Measurements from ENCODE around the gene CFAP68. TPM values are rescaled to one million over a fixed set of nuclear protein-coding genes. Genes with fewer than 3 reads are reported as not detected.
A peak's percentile ranks its signal among the peaks of the same experiment; 100 is the strongest.

The CFAP68 gene
- total and polyA plus RNA-seq, 4 donors, result 15.2 to 49.0 (median 22.5) TPM

DNA sequence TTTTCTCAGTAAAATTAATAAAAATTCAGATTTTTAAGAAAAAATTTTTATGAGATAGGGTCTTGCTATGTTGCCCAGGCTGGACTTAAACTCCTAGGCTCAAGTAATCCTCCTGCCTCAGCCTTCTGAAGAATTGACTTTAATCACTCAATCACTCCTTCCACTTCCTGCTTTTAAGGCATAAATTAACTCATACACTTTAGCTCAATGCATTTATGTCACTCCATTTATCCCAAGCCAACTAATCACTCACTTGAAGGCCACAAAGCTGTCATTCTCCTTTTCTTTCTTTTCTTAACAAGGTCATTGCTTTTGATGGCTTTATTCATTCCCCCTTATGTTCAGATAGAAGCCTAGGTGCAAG is 8.8 kb upstream of the CFAP68 start:
- ATAC-seq (ENCODE audit: insufficient read depth, low FRiP score) (no peak), DNase-seq (no peak)
- no peaks in the 10 kb centered on the region for H3K27me3 ChIP-seq (ENCODE audit: control insufficient read depth in 3 of 3, insufficient read depth in 3 of 3, low read length in 2 of 3)
- TF ChIP-seq, protein P1, sequence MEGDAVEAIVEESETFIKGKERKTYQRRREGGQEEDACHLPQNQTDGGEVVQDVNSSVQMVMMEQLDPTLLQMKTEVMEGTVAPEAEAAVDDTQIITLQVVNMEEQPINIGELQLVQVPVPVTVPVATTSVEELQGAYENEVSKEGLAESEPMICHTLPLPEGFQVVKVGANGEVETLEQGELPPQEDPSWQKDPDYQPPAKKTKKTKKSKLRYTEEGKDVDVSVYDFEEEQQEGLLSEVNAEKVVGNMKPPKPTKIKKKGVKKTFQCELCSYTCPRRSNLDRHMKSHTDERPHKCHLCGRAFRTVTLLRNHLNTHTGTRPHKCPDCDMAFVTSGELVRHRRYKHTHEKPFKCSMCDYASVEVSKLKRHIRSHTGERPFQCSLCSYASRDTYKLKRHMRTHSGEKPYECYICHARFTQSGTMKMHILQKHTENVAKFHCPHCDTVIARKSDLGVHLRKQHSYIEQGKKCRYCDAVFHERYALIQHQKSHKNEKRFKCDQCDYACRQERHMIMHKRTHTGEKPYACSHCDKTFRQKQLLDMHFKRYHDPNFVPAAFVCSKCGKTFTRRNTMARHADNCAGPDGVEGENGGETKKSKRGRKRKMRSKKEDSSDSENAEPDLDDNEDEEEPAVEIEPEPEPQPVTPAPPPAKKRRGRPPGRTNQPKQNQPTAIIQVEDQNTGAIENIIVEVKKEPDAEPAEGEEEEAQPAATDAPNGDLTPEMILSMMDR (IDR thresholded peaks at IDR 0.05; ENCODE audit: control extremely low read depth, extremely low read depth), result no peak
- H3K27ac ChIP-seq (ENCODE audit: low read depth in 1 of 2, low read length in 1 of 2), result no peak overlapping the region
- H3K36me3 ChIP-seq (ENCODE audit: control insufficient read depth in 4 of 4, insufficient read depth in 4 of 4, low read length in 4 of 4), result peaks cover 7 to 20% (median 15%) of the 10 kb centered on the region in 4 donors
- peak overlapping the region; percentile 89 for H3K4me3 ChIP-seq
- no peaks in the 10 kb centered on the region for H3K9me3 ChIP-seq (ENCODE audit: control insufficient read depth in 4 of 4, insufficient read depth in 3 of 4, low read length in 3 of 4)
- peaks cover 0 to 12% (median 5%) of the 10 kb centered on the region in 5 donors for H3K4me1 ChIP-seq (ENCODE audit: control insufficient read depth in 5 of 5, insufficient read depth in 5 of 5, low read length in 5 of 5)
- peak overlapping the region; percentile 83 to 88 for H3K9ac ChIP-seq (ENCODE audit: insufficient read depth in 1 of 2, low read length in 2 of 2)

DNA sequence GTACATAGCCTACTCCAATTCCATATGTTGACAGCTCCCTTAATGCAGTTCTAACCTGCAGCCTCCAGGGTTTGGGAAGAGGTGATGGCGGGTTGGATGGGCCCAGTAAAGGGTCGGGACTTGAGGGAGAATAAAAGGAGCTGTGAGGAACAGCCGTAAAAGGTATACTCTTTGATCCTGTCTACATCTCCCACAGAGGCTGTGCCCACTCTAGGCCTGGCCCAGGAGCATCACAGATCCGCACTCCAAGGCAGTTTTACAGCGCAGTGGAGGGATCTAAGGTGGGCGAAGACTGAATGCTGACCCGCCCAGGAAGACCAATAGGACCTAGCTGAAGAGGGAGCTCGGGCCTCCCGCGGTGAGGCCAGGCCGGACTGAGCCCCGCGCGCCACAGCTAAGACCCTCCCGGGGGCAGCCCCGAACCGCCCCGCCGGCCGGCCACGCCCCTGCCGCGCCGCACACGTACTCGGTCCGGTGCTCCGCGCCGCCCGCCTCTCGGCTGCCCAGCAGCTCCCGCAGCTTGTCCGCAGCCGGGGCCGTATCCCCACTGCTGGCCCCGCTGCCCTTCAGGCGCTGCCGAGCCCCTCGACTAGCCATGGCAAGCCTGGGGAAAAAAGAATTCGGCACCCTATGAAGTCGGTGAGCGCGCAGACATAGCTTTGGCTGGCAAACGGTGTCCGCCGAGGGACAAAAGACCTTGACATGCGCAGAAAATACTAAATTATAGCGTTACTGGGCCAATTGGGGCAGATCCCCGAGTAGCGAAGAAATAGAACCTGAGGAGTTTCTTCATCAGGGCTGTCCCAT is 8.3 kb upstream of the CFAP68 start, which contains the start of gene ALG9:
TSS of gene ALG9 (minus strand) at position 696 of the 807 bp plus-strand sequence. CDS start at position 597, 99 bp downstream.
- TF ChIP-seq, protein P1 (IDR thresholded peaks at IDR 0.05; ENCODE audit: control extremely low read depth, extremely low read depth), result no peak
- Histone ChIP-seq H3K9ac (ENCODE audit: insufficient read depth in 1 of 2, low read length in 2 of 2) (peak within 1 kb of the TSS; percentile 83 to 92), H3K4me1 (ENCODE audit: control insufficient read depth in 5 of 5, insufficient read depth in 5 of 5, low read length in 5 of 5) (peaks cover 0 to 12% (median 5%) of the 10 kb centered on the region in 5 donors), H3K36me3 (ENCODE audit: control insufficient read depth in 4 of 4, insufficient read depth in 4 of 4, low read length in 4 of 4) (peaks cover 6 to 26% (median 14%) of the 10 kb centered on the region in 4 donors), H3K4me3 (peak within 1 kb of the TSS; percentile 89), H3K27ac (ENCODE audit: low read depth in 1 of 2, low read length in 1 of 2) (peak within 1 kb of the TSS; percentile 90 to 95), H3K9me3 (ENCODE audit: control insufficient read depth in 4 of 4, insufficient read depth in 3 of 4, low read length in 3 of 4) (no peaks in the 10 kb centered on the region), H3K27me3 (ENCODE audit: control insufficient read depth in 3 of 3, insufficient read depth in 3 of 3, low read length in 2 of 3) (no peaks in the 10 kb centered on the region)
- DNase-seq (peak; percentile 87 to 93 (median 88)), ATAC-seq (ENCODE audit: insufficient read depth, low FRiP score) (peak; percentile 91)
- WGBS, 2 donors, result 0 to 1% methylated on average over 51 of the region's 51 CpGs

DNA sequence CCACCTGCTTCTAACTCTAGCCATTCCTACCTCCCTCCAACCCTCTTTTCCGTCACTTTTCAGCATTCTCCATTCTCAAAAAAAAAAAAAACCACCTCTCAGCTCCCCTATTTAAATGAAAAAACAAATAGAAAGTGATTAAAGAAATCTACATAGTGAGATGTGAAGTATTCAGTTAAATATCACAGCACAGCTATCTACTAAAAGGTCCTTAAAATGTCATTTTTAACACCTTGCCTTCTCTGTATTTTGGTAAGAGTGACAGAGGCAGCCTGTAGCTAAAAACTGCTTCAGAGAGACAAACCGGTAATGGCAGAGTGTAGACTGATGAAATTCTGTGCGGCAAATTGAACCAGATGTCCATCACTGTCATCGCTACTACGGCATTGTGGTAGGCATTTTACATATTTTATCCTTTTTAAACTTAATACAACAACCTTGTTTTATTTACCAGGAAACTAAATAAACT is 7.6 kb upstream of the CFAP68 start:
- no peaks in the 10 kb centered on the region for H3K27me3 ChIP-seq (ENCODE audit: control insufficient read depth in 3 of 3, insufficient read depth in 3 of 3, low read length in 2 of 3)
- peak overlapping the region; percentile 83 to 92 for H3K9ac ChIP-seq (ENCODE audit: insufficient read depth in 1 of 2, low read length in 2 of 2)
- peaks cover 0 to 12% (median 5%) of the 10 kb centered on the region in 5 donors for H3K4me1 ChIP-seq (ENCODE audit: control insufficient read depth in 5 of 5, insufficient read depth in 5 of 5, low read length in 5 of 5)
- peaks cover 3 to 24% (median 10%) of the 10 kb centered on the region in 4 donors for H3K36me3 ChIP-seq (ENCODE audit: control insufficient read depth in 4 of 4, insufficient read depth in 4 of 4, low read length in 4 of 4)
- H3K27ac ChIP-seq (ENCODE audit: low read depth in 1 of 2, low read length in 1 of 2), result peak overlapping the region; percentile 90 to 95
- H3K9me3 ChIP-seq (ENCODE audit: control insufficient read depth in 4 of 4, insufficient read depth in 3 of 4, low read length in 3 of 4), result no peaks in the 10 kb centered on the region
- H3K4me3 ChIP-seq, result peak overlapping the region; percentile 89
- TF ChIP-seq, protein P1 (IDR thresholded peaks at IDR 0.05; ENCODE audit: control extremely low read depth, extremely low read depth), result no peak
- WGBS, 2 donors, result 61 to 62% methylated on average over 5 of the region's 5 CpGs
- ATAC-seq (ENCODE audit: insufficient read depth, low FRiP score), result no peak
- no peak for DNase-seq
